Activated naive CD4-positive, alpha-beta T cell (primary cell): ENCODE results near the gene SMIM12.

Source experiments
- DNase-seq, 4 experiments: peaks; one replicate each; lab custom pipeline; 2025; lab: John Stamatoyannopoulos, UW

SMIM12 gene

GRCh38 chr1:34874296-34874952 is 14.9 kb upstream of the SMIM12 start:
- no peak for DNase-seq

- no peak for DNase-seq
These were observed 12.6 kb upstream of the SMIM12 start for GRCh38 chr1:34872133-34872503.

- no peak for DNase-seq
These were observed 12.0 kb upstream of the SMIM12 start for GRCh38 chr1:34871443-34872132.

- no peak for DNase-seq
These were observed 10.8 kb upstream of the SMIM12 start for GRCh38 chr1:34870395-34870794.

- DNase-seq = no peak
These were observed 10.2 kb upstream of the SMIM12 start for GRCh38 chr1:34869760-34870159.

GRCh38 chr1:34868230-34869049 is 8.9 kb upstream of the SMIM12 start:
- no peak for DNase-seq

GRCh38 chr1:34867415-34867814 is 7.9 kb upstream of the SMIM12 start:
- DNase-seq = no peak

- DNase-seq = peak in 1 of 4 experiments; percentile 49
These were observed 7.2 kb upstream of the SMIM12 start for GRCh38 chr1:34866762-34867109.

- DNase-seq = peak; percentile 92 to 96 (median 95)
These were observed 6.6 kb upstream of the SMIM12 start for GRCh38 chr1:34865981-34866761.

- no peak for DNase-seq
These were observed 6.0 kb upstream of the SMIM12 start for GRCh38 chr1:34865573-34865972.

- no peak for DNase-seq
These were observed 5.2 kb upstream of the SMIM12 start for GRCh38 chr1:34864759-34865158.

- DNase-seq = no peak
These were observed 4.0 kb upstream of the SMIM12 start for GRCh38 chr1:34863501-34863900.

- no peak for DNase-seq
These were observed 576 bp downstream of the SMIM12 start for GRCh38 chr1:34858901-34859445.

- DNase-seq = no peak
These were observed 2.9 kb downstream of the SMIM12 start for GRCh38 chr1:34856697-34857096.

- peak; percentile 74 to 79 (median 79) for DNase-seq
These were observed 6.8 kb downstream of the SMIM12 start for GRCh38 chr1:34852677-34853217.

GRCh38 chr1:34851431-34852105 is 8.0 kb downstream of the SMIM12 start:
- no peak for DNase-seq

- DNase-seq = no peak
These were observed 9.2 kb downstream of the SMIM12 start for GRCh38 chr1:34850382-34850781.

GRCh38 chr1:34847094-34847493 is 12.5 kb downstream of the SMIM12 start:
- no peak for DNase-seq

- DNase-seq = no peak
These were observed 13.3 kb downstream of the SMIM12 start for GRCh38 chr1:34846265-34846664.

GRCh38 chr1:34845131-34845901 is 14.2 kb downstream of the SMIM12 start:
- DNase-seq = no peak
